Spleen (tissue), 11 donors: ENCODE data around the gene GRHPR. TPM values are rescaled to one million over a fixed set of nuclear protein-coding genes. Genes with fewer than 3 reads are reported as not detected.

Source experiments
- DNase-seq: peaks from one replicate; pipeline ENCODE4 v3.0.0-alpha.2; 2020
- H3K27ac ChIP-seq, 8 donors: fragments of 200-600 bp; sonication (generic) in 7 of 8; 1 replicate in 4 of 8; 2 replicates in 4 of 8; pipeline versions ENCODE4 v1.5.0 to v1.8.0; 2016 to 2021; ENCODE audit warnings: inconsistent platforms in 4 of 8, mild to moderate bottlenecking in 4 of 8, moderate library complexity in 1 of 8
- H3K27me3 ChIP-seq, 7 donors: fragments of 200-600 bp; sonication (generic) in 6 of 7; replicated peaks in 1 of 7; 1 replicate in 4 of 7; 2 replicates in 3 of 7; pipeline versions ENCODE4 v1.5.0 to v1.8.0; 2016 to 2021; ENCODE audit warnings: inconsistent platforms in 3 of 7, mild to moderate bottlenecking in 1 of 7
- H3K36me3 ChIP-seq, 6 donors: fragments of 200-600 bp; sonication (generic) in 5 of 6; 1 replicate in 4 of 6; 2 replicates in 2 of 6; pipeline versions ENCODE4 v1.5.0 to v1.8.0; 2016 to 2021; ENCODE audit warnings: inconsistent platforms in 2 of 6
- H3K4me1 ChIP-seq, 6 donors: fragments of 200-600 bp; sonication (generic) in 5 of 6; 1 replicate in 3 of 6; 2 replicates in 3 of 6; pipeline versions ENCODE4 v1.5.0 to v1.8.0; 2016 to 2021; ENCODE audit warnings: inconsistent platforms in 3 of 6
- H3K4me3 ChIP-seq, 8 donors: fragments of 200-600 bp; sonication (generic) in 7 of 8; 1 replicate in 4 of 8; 2 replicates in 4 of 8; pipeline versions ENCODE4 v1.5.0 to v1.8.0; 2016 to 2021; ENCODE audit warnings: inconsistent platforms in 4 of 8, mild to moderate bottlenecking in 4 of 8, moderate library complexity in 2 of 8
- H3K9me3 ChIP-seq, 8 donors: fragments of 200-600 bp; sonication (generic) in 7 of 8; 1 replicate in 4 of 8; 2 replicates in 4 of 8; pipeline versions ENCODE4 v1.5.0 to v1.8.0; 2016 to 2021; ENCODE audit warnings: inconsistent platforms in 4 of 8
- CTCF ChIP-seq, 11 experiments: fragments of 200-600 bp in 7 of 11; fragments of 450-650 bp in 4 of 11; sonication (generic) in 4 of 11; IDR thresholded peaks in 8 of 11; conservative IDR thresholded peaks in 3 of 11; 1 replicate in 7 of 11; 2 replicates in 4 of 11; pipeline versions ENCODE4 v1.4.0 to v1.8.0; 2016 to 2021; ENCODE audit warnings: antibody characterized with exemption in 11 of 11, inconsistent platforms in 4 of 11, mild to moderate bottlenecking in 1 of 11
- POLR2A ChIP-seq, 3 donors: fragments of 450-650 bp; IDR thresholded peaks; one replicate each; pipeline ENCODE4 v1.5.1; 2017; ENCODE audit warnings: antibody characterized with exemption in 3 of 3, mild to moderate bottlenecking in 1 of 3
- POLR2AphosphoS5 ChIP-seq, 3 donors: sonication (generic); formaldehyde crosslinking; IDR thresholded peaks; one replicate each; pipeline ENCODE4 v1.5.1; 2017; ENCODE audit warnings: antibody characterized with exemption in 3 of 3
- WGBS, 5 donors: extraction: QIAGEN DNeasy Blood & Tissue Kit in 3 of 5; methylation state at CpG; one replicate each; pipeline versions ENCODE4 v1.1.5 to v1.1.7; 2013 to 2018; 5-methylcytosine and 5-hydroxymethylcytosine counted together
- intact Hi-C: fragments of 100-400 bp; cut with DNase I; formaldehyde crosslinking; loops from one replicate; pipeline ENCODE4 v1.15.0; 2023; ENCODE audit warnings: low total_unique reads
- polyA plus RNA-seq, 3 donors: library from polyadenylated mRNA; stranded (reverse); fragments of 200-250 nt; gene quantifications; one replicate each; pipeline ENCODE4 v1.2.1, GENCODE V29; 2013
- total RNA-seq, 7 donors: library from RNA; depleted of rRNA in 3 of 7; stranded (reverse); fragments of >200 nt in 3 of 7; fragmentation: NEBNext Ultra II Directional in 4 of 7; extraction: Animal tissue kit (Norgen Biotek cat#: 25700) in 4 of 7; gene quantifications; one replicate each; pipeline versions ENCODE4 v1.1.0 to v1.2.1, GENCODE V29; 2016 to 2021
- donor health status: healthy with polysubstance abuse.
- donor health status: DM: no; HTN: no; CAD: no; lungs with moderate emphysema.
- donor health status: DM: no; HTN: no; CAD: no.
- donor health status: Bipolar disorder and iron deficiency.
- donor health status: healthy.
- donor health status: DM: no; HTN: no; CAD: no.
- donor health status: DM: yes; HTN: yes; CAD: no.

The GRHPR gene
- total and polyA plus RNA-seq, 10 donors: 44.9 to 114 (median 63.0) TPM

- intact Hi-C loops: loop anchor here (10.0 kb wide), 1 partner anchor 109 kb away; the partner anchor contains the start of gene TOMM5
- no peak for TF ChIP-seq POLR2A (IDR thresholded peaks at IDR 0.05)
- TF ChIP-seq CTCF (IDR thresholded peaks at IDR 0.05 in 8 of 11, conservative IDR thresholded peaks at IDR 0.05 in 3 of 11): no peak
- no peak for TF ChIP-seq POLR2AphosphoS5 (IDR thresholded peaks at IDR 0.05)
- 0 to 7% (median 5%) methylated on average over 7 of the region's 7 CpGs for WGBS, 5 donors
Observed at GRCh38 chr9:37486256-37486615, 63.7 kb downstream of the GRHPR start.

More at GRCh38 chr9:37486256-37486615, 63.7 kb downstream of the GRHPR start:
- DNase-seq: no peak
- Histone ChIP-seq H3K9me3 (no peaks in the 10 kb centered on the region), H3K27ac (peak overlapping the region in 7 of 8 donors; percentile 62 to 88 (median 77)), H3K4me3 (peak overlapping the region; percentile 56 to 93 (median 73)), H3K4me1 (peaks cover 15 to 47% (median 30%) of the 10 kb centered on the region in 6 donors), H3K36me3 (peaks cover 0 to 38% (median 19%) of the 10 kb centered on the region in 6 donors), H3K27me3 (peaks cover 0 to 9% (median 0%) of the 10 kb centered on the region in 7 donors)

Other genes with a start within 250 kb of the GRHPR start
- gene ZBTB5, start 42.8 kb downstream of the GRHPR start, total RNA-seq: 10 to 100 TPM; 10.7 to 15.1 (median 11.9) TPM
- gene ZBTB5, start 42.8 kb downstream of the GRHPR start, polyA plus RNA-seq: 1 to 10 TPM; 4.7 to 6.0 (median 4.9) TPM
- gene POLR1E, start 63.3 kb downstream of the GRHPR start, total RNA-seq: 10 to 100 TPM; 14.4 to 21.0 (median 18.5) TPM
- 10 to 100 TPM; 14.6 to 18.0 (median 15.4) TPM for gene POLR1E, start 63.3 kb downstream of the GRHPR start, polyA plus RNA-seq
- gene FBXO10, start 153.7 kb downstream of the GRHPR start, total RNA-seq: 10 to 100 TPM; 15.6 to 36.9 (median 20.2) TPM
- 1 to 10 TPM; 3.2 to 8.3 (median 3.9) TPM for gene FBXO10, start 153.7 kb downstream of the GRHPR start, polyA plus RNA-seq
- 100 to 1,000 TPM in 1 of 7 donors, 10 to 100 TPM in 6; 54.1 to 108 (median 65.5) TPM for gene TOMM5, start 169.9 kb downstream of the GRHPR start, total RNA-seq
- gene TOMM5, start 169.9 kb downstream of the GRHPR start, polyA plus RNA-seq: 100 to 1,000 TPM; 106 to 155 (median 137) TPM
- gene FRMPD1, start 228.3 kb downstream of the GRHPR start, total RNA-seq: under 1 TPM in 4 of 7 donors, not detected in 3; 0.09 to 0.47 (median 0.25) TPM
- gene FRMPD1, start 228.3 kb downstream of the GRHPR start, polyA plus RNA-seq: under 1 TPM; 0.10 to 0.32 (median 0.20) TPM